CD4-positive, alpha-beta T cell (primary cell): ENCODE results near the gene VEGFD. TPM values are rescaled to one million over a fixed set of nuclear protein-coding genes. Genes with fewer than 3 reads are reported as not detected.

Source experiments
- ATAC-seq: fragments of 200-7000 bp; cut with Tn5 transposase; one replicate; pipeline ENCODE4 v1.10.0; 2022; ENCODE audit warnings: mild to moderate bottlenecking; ENCODE audit not compliant: poor library complexity
- CTCF ChIA-PET: fragments of 350-600 bp; sonication (Branson Sonifier 250); formaldehyde crosslinking; loops from one replicate; lab custom pipeline; 2021; ENCODE audit warnings: antibody characterized with exemption, inconsistent platforms; lab: Charles Lee
- POLR2A ChIA-PET: fragments of 350-600 bp; sonication (Branson Sonifier 250); formaldehyde crosslinking; loops from one replicate; lab custom pipeline; 2021; ENCODE audit warnings: antibody characterized with exemption, inconsistent platforms; lab: Charles Lee
- DNase-seq, 14 experiments: peaks; one replicate each; pipeline ENCODE4 v3.0.0-alpha.2; 2013 to 2020; ENCODE audit warnings: mixed read lengths in 2 of 14
- H3K27ac ChIP-seq, 2 donors: one replicate each; pipeline versions ENCODE4 v1.5.1 to v1.7.0; 2013; ENCODE audit warnings: low read length in 2 of 2, low read depth in 1 of 2, mild to moderate bottlenecking in 1 of 2
- H3K27me3 ChIP-seq, 2 experiments: 1 replicate in 1 of 2; 2 replicates in 1 of 2; pipeline versions ENCODE4 v1.6.1 to v1.7.0; 2013; ENCODE audit warnings: low read length in 2 of 2, control low read depth in 1 of 2, mild to moderate bottlenecking in 1 of 2, moderate library complexity in 1 of 2; ENCODE audit not compliant: insufficient read depth in 2 of 2, control insufficient read depth in 1 of 2
- H3K36me3 ChIP-seq: one replicate; pipeline ENCODE4 v1.6.1; 2013; ENCODE audit warnings: low read length, control low read depth; ENCODE audit not compliant: insufficient read depth
- H3K4me1 ChIP-seq: one replicate; pipeline ENCODE4 v1.6.1; 2013; ENCODE audit warnings: low read length, control low read depth; ENCODE audit not compliant: insufficient read depth
- H3K4me3 ChIP-seq: one replicate; pipeline ENCODE4 v1.5.1; 2013; ENCODE audit warnings: mild to moderate bottlenecking, low read length, moderate library complexity
- H3K9me3 ChIP-seq, 2 experiments: 1 replicate in 1 of 2; 2 replicates in 1 of 2; pipeline versions ENCODE4 v1.6.1 to v1.7.0; 2013; ENCODE audit warnings: low read length in 2 of 2, mild to moderate bottlenecking in 2 of 2, control low read depth in 1 of 2, moderate library complexity in 1 of 2; ENCODE audit not compliant: control insufficient read depth in 1 of 2, insufficient read depth in 1 of 2
- H3K27ac Mint-ChIP-seq: one replicate; pipeline ENCODE4 v1.8.0; 2020; ENCODE audit warnings: mixed read lengths
- H3K27me3 Mint-ChIP-seq: one replicate; pipeline ENCODE4 v1.8.0; 2021; ENCODE audit warnings: mixed read lengths
- H3K36me3 Mint-ChIP-seq: one replicate; pipeline ENCODE4 v1.8.0; 2021; ENCODE audit warnings: low read depth, mixed read lengths
- H3K4me1 Mint-ChIP-seq: one replicate; pipeline ENCODE4 v1.8.0; 2021; ENCODE audit warnings: low read depth, mixed read lengths
- H3K4me3 Mint-ChIP-seq: one replicate; pipeline ENCODE4 v1.8.0; 2020; ENCODE audit warnings: mild to moderate bottlenecking, mixed read lengths
- H3K9me3 Mint-ChIP-seq: one replicate; pipeline ENCODE4 v1.8.0; 2020; ENCODE audit warnings: mixed read lengths
- CTCF ChIP-seq: fragments of 200-600 bp; IDR thresholded peaks from one replicate; pipeline ENCODE4 v1.8.0; 2022; ENCODE audit warnings: antibody characterized with exemption, mild to moderate bottlenecking
- intact Hi-C, 2 experiments: fragments of 100-400 bp; cut with DNase I in 1 of 2; cut with micrococcal nuclease in 1 of 2; formaldehyde crosslinking; loops; one replicate each; pipeline versions ENCODE4 v1.15.1 to v1.9.0; 2023 to 2025; cut with DNase I, micrococcal nuclease
- total RNA-seq, 174 experiments: library from RNA in 2 of 174; stranded (reverse) in 2 of 174; gene quantifications; one replicate each; pipeline ENCODE4 v1.2.3 and lab custom pipeline; 2021 to 2026

Gene VEGFD
- total RNA-seq, 2 experiments from 2014 or later: not detected

GRCh38 chrX:15299941-15300851 lies 84.0 kb downstream of the VEGFD start:
- Mint-ChIP-seq H3K4me1 (no peaks in the 10 kb centered on the region), H3K27me3 (no peaks in the 10 kb centered on the region), H3K9me3 (no peaks in the 10 kb centered on the region), H3K36me3 (no peaks in the 10 kb centered on the region), H3K4me3 (no peak overlapping the region), H3K27ac (no peak overlapping the region)
- Histone ChIP-seq H3K9me3 (no peaks in the 10 kb centered on the region), H3K4me1 (no peaks in the 10 kb centered on the region), H3K36me3 (no peaks in the 10 kb centered on the region), H3K4me3 (no peak overlapping the region), H3K27me3 (no peaks in the 10 kb centered on the region), H3K27ac (no peak overlapping the region)
- peak; percentile 21 for TF ChIP-seq CTCF
- peak in 3 of 14 experiments; percentile 13 to 26 (median 14) for DNase-seq
- intact Hi-C loops: loop anchor here (5.0 kb wide), 2 partner anchors 167 to 177 kb away; no protein-coding TSS in a partner anchor
- ChIA-PET CTCF (no interaction called here), POLR2A (no interaction called here)
- ATAC-seq: no peak

- DNase-seq: no peak
- ChIA-PET POLR2A (no interaction called here), CTCF (no interaction called here)
- Mint-ChIP-seq H3K4me1 (no peaks in the 10 kb centered on the region), H3K36me3 (no peaks in the 10 kb centered on the region), H3K27me3 (no peaks in the 10 kb centered on the region), H3K27ac (no peak overlapping the region), H3K9me3 (no peaks in the 10 kb centered on the region), H3K4me3 (no peak overlapping the region)
- Histone ChIP-seq H3K27me3 (no peaks in the 10 kb centered on the region), H3K4me3 (no peak overlapping the region), H3K36me3 (no peaks in the 10 kb centered on the region), H3K4me1 (no peaks in the 10 kb centered on the region), H3K9me3 (no peaks in the 10 kb centered on the region), H3K27ac (no peak overlapping the region)
- ATAC-seq: no peak
- intact Hi-C loops: loop anchor here in 1 of 2 experiments (5.0 kb wide), 1 partner anchor 179 kb away; no protein-coding TSS in a partner anchor
- TF ChIP-seq CTCF: no peak
Measured at GRCh38 chrX:15298780-15299179, 85.4 kb downstream of the VEGFD start.

GRCh38 chrX:15298201-15298600 lies 86.0 kb downstream of the VEGFD start:
- no peaks in the 10 kb centered on the region for H3K4me1 Mint-ChIP-seq
- Histone ChIP-seq H3K27ac (no peak overlapping the region), H3K9me3 (no peaks in the 10 kb centered on the region), H3K4me3 (no peak overlapping the region), H3K27me3 (no peaks in the 10 kb centered on the region), H3K4me1 (no peaks in the 10 kb centered on the region), H3K36me3 (no peaks in the 10 kb centered on the region)
- ATAC-seq: no peak
- POLR2A ChIA-PET: no interaction called here
- no peak for TF ChIP-seq CTCF
- no peaks in the 10 kb centered on the region for H3K36me3 Mint-ChIP-seq
- H3K4me3 Mint-ChIP-seq: no peak overlapping the region
- no peak for DNase-seq
- no peak overlapping the region for H3K27ac Mint-ChIP-seq
- H3K27me3 Mint-ChIP-seq: no peaks in the 10 kb centered on the region
- intact Hi-C loops: loop anchor here in 1 of 2 experiments (5.0 kb wide), 1 partner anchor 179 kb away; no protein-coding TSS in a partner anchor
- no peaks in the 10 kb centered on the region for H3K9me3 Mint-ChIP-seq
- CTCF ChIA-PET: no interaction called here

Other genes with a start within 250 kb of the VEGFD start
- gene ASB9, start 114.3 kb downstream of the VEGFD start, total RNA-seq: under 1 TPM in 1 of 2 experiments, not detected in 1; 0.14 TPM
- gene ASB11, start 68.8 kb downstream of the VEGFD start, total RNA-seq: not detected
- 100 to 1,000 TPM; 130 to 134 TPM for gene PIGA, start 48.9 kb downstream of the VEGFD start, total RNA-seq
- not detected for gene PIR, start 108.9 kb upstream of the VEGFD start, total RNA-seq
- gene BMX, start 116.4 kb upstream of the VEGFD start, total RNA-seq: not detected
- gene ACE2, start 216.5 kb upstream of the VEGFD start, total RNA-seq: not detected